ENCODE measurements around the gene KLK6.
A peak's percentile ranks its signal among the peaks of the same experiment; 100 is the strongest.
"Not testable (repeated sequence)": the region's sequence is repeated elsewhere in the genome, so short reads cannot be mapped to it uniquely, and the experiment has no call there.

Gene KLK6

DNA sequence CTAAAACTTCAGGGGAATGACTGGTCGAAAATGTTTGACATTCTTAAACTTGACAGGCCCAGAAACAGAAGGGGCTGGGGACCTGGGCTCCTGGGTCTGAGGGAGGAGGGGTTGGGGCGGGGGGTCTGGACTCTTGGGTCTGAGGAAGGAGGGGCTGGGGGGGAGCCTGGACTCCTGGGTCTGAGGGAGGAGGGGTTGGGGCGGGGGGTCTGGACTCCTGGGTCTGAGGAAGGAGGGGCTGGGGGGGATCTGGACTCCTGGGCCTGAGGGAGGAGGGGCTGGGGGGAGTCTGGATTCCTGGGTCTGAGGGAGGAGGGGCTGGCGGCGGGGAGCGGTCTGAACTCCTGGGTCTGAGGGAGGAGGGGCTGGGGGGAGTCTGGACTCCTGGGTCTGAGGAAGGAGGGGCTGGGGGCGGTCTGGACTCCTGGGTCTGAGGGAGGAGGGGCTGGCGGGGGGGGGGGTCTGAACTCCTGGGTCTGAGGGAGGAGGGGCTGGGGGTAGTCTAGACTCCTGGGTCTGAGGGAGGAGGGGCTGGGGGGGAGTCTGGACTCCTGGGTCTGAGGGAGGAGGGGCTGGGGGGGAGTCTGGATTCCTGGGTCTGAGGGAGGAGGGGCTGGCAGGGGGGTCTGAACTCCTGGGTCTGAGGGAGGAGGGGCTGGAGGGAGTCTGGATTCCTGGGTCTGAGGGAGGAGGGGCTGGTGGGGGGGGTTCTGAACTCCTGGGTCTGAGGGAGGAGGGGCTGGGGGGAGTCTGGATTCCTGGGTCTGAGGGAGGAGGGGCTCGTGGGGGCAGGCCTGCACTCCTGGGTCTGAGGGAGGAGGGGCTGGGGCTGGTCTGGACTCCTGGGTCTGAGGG is 5.5 kb upstream of the KLK6 start:
- Mint-ChIP-seq H3K27ac (no peak overlapping the region), H3K9me3 (no peaks in the 10 kb centered on the region), H3K4me1 (no peaks in the 10 kb centered on the region), H3K27me3 (peaks cover 78% of the 10 kb centered on the region), H3K4me3 (no peak overlapping the region)
- ATAC-seq (no peak), DNase-seq (no peak)

- H3K27ac Mint-ChIP-seq = no peak overlapping the region
- no peaks in the 10 kb centered on the region for H3K9me3 Mint-ChIP-seq
- H3K4me3 Mint-ChIP-seq = no peak overlapping the region
- ATAC-seq = no peak
- DNase-seq = no peak
- H3K27me3 Mint-ChIP-seq = peaks cover 64% of the 10 kb centered on the region
- H3K4me1 Mint-ChIP-seq = no peaks in the 10 kb centered on the region
Measured at GRCh38 chr19:50972795-50973376, 3.5 kb upstream of the KLK6 start.

GRCh38 chr19:50969810-50970209 is 419 bp upstream of the KLK6 start:
- not testable (repeated sequence) for H3K9me3 Mint-ChIP-seq, ATAC-seq, H3K4me3 Mint-ChIP-seq, H3K4me1 Mint-ChIP-seq, DNase-seq
- Mint-ChIP-seq H3K27me3 (peaks cover 72% of the 10 kb centered on the region), H3K27ac (peak overlapping the region in 1 of 2 donors; percentile 52)

- DNase-seq (no peak), ATAC-seq (no peak)
- H3K4me1 Mint-ChIP-seq = no peaks in the 10 kb centered on the region
- H3K9me3 Mint-ChIP-seq = peaks cover 1 to 4% of the 10 kb centered on the region in 2 donors
- no peak overlapping the region for H3K4me3 Mint-ChIP-seq
- no peak overlapping the region for H3K27ac Mint-ChIP-seq
- H3K27me3 Mint-ChIP-seq = peaks cover 74% of the 10 kb centered on the region
Measured at GRCh38 chr19:50968716-50969412, 527 bp downstream of the KLK6 start.

- Mint-ChIP-seq H3K27ac (no peak overlapping the region), H3K4me3 (no peak overlapping the region), H3K27me3 (peaks cover 76% of the 10 kb centered on the region), H3K9me3 (peaks cover 6 to 8% of the 10 kb centered on the region in 2 donors), H3K4me1 (no peaks in the 10 kb centered on the region)
- no peak for ATAC-seq
- DNase-seq = no peak
Measured at GRCh38 chr19:50967929-50968715, 1.3 kb downstream of the KLK6 start.

DNA sequence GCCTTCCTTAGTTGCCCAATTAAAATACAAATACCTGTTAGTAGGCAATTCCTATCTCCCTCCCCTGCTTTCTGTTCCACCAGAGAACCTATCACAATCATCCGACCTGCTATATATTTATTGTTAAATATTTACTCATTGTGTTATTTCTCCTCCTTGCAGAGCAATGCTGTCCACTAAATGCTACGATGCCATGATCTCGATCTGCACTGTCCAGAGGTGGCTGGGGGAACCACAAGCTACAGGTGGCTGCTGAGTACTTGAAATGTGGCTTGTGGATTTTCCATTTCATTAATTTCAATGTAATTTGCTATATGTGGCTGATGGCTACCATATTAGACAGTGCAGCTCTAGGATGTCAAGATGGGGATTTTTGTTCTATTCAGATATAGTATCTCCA is 5.1 kb downstream of the KLK6 start:
- Mint-ChIP-seq H3K9me3 (peaks cover 24 to 29% of the 10 kb centered on the region in 2 donors), H3K27me3 (peaks cover 54% of the 10 kb centered on the region), H3K4me3 (no peak overlapping the region), H3K4me1 (no peaks in the 10 kb centered on the region), H3K27ac (no peak overlapping the region)
- no peak for ATAC-seq
- DNase-seq = no peak

GRCh38 chr19:50963381-50963780 is 6.0 kb downstream of the KLK6 start:
- no peak for ATAC-seq
- peaks cover 61% of the 10 kb centered on the region for H3K27me3 Mint-ChIP-seq

DNA sequence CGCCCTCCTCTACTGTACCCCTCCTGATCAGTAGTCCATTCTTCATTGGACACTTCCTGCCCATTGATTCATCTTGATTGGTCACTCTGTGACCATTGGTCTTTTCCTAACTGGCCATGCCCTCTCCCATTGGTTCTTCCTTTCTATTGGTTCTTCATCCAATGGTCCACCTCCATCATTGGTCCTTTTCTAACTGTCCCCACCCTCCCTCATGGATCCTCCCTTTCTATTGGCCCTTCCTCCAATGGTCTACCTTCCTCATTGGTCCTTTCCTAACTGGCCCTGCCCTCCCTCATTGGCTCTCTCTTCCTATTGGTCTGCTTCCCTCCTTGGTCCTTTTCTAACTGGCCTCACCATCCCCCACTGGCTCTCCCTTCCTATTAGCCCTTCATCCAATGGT is 7.1 kb downstream of the KLK6 start:
- Mint-ChIP-seq H3K4me1 (no peaks in the 10 kb centered on the region), H3K9me3 (peaks cover 24 to 29% of the 10 kb centered on the region in 2 donors), H3K4me3 (no peak overlapping the region), H3K27ac (no peak overlapping the region), H3K27me3 (peaks cover 61% of the 10 kb centered on the region)
- DNase-seq (no peak), ATAC-seq (no peak)

More at GRCh38 chr19:50963381-50963780, 6.0 kb downstream of the KLK6 start:
- H3K4me3 Mint-ChIP-seq = no peak overlapping the region
- H3K4me1 Mint-ChIP-seq = no peaks in the 10 kb centered on the region
- no peak overlapping the region for H3K27ac Mint-ChIP-seq
- peaks cover 24 to 29% of the 10 kb centered on the region in 2 donors for H3K9me3 Mint-ChIP-seq
- no peak for DNase-seq

DNA sequence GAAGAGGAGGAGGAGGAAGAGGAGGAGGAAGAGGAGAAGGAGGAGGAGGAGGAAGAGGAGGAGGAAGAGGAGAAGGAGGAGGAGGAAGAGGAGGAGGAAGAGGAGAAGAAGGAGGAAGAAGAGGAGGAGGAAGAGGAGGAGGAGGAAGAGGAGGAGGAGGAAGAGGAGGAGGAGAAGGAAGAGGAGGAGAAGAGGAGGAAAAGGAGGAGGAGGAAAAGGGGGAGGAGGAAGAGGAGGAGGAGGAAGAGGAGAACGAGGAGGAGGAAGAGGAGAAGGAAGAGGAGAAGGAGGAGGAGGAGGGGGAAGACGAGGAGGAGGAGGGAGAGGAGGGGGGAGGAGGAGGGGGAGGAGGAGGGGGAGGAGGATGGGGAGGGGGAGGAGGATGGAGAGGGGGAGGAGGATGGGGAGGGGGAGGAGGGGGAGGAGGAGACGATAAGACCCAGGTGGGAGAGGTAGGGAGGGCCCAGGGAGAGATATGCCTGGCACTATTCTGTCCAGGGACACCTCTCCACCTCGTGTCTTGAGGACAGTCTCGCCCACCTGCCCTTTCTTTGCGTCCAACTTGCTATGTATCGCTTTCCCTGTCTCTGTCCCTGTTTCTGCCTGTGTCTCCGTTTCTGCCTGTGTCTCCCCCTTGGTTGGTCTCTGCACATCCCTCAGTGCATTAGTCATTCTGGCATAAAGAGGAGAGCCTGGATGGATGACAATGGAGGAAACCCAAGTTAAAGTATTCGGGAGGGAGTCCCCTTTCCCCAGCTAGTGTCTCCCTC is 9.5 kb downstream of the KLK6 start:
- Mint-ChIP-seq H3K27ac (no peak overlapping the region), H3K27me3 (peaks cover 43% of the 10 kb centered on the region), H3K4me3 (no peak overlapping the region), H3K4me1 (no peaks in the 10 kb centered on the region), H3K9me3 (peaks cover 24 to 29% of the 10 kb centered on the region in 2 donors)
- DNase-seq (no peak), ATAC-seq (peak; percentile 42)

DNA sequence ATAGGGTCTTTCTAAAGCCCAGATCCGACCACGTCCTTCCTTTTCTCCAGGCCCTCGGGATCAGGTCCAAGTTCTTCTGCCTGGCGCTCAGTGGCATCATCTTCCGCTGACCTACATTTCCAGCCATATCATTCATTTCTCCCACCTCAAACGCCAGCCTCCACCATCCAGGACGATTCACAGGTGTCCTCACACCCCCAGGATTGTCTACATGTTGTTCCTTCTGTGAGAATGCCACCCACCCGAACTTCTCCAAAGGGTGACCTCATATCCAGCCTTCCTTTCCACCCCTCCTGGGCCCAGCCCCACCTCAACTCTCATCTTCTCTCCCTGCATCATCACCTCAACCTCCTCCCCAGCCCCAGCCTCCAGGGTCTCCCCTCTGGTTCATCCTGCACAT is 11.8 kb downstream of the KLK6 start:
- no peak overlapping the region for H3K4me3 Mint-ChIP-seq
- no peak overlapping the region for H3K27ac Mint-ChIP-seq
- peaks cover 45% of the 10 kb centered on the region for H3K27me3 Mint-ChIP-seq
- no peak for DNase-seq
- peaks cover 13 to 16% of the 10 kb centered on the region in 2 donors for H3K9me3 Mint-ChIP-seq
- ATAC-seq = no peak
- H3K4me1 Mint-ChIP-seq = no peaks in the 10 kb centered on the region

- H3K4me1 Mint-ChIP-seq = no peaks in the 10 kb centered on the region
- DNase-seq (no peak), ATAC-seq (no peak)
- H3K27me3 Mint-ChIP-seq = peaks cover 40% of the 10 kb centered on the region
- H3K4me3 Mint-ChIP-seq = no peak within 1 kb of the TSS
- no peaks in the 10 kb centered on the region for H3K9me3 Mint-ChIP-seq
- H3K27ac Mint-ChIP-seq = peak within 1 kb of the TSS in 1 of 2 donors; percentile 28
Measured at GRCh38 chr19:50952910-50953309, 16.5 kb downstream of the KLK6 start, which contains the start of gene KLK5. KLK5 (minus strand) TSS chr19:50953038; CDS start chr19:50952657, 381 bp downstream.

DNA sequence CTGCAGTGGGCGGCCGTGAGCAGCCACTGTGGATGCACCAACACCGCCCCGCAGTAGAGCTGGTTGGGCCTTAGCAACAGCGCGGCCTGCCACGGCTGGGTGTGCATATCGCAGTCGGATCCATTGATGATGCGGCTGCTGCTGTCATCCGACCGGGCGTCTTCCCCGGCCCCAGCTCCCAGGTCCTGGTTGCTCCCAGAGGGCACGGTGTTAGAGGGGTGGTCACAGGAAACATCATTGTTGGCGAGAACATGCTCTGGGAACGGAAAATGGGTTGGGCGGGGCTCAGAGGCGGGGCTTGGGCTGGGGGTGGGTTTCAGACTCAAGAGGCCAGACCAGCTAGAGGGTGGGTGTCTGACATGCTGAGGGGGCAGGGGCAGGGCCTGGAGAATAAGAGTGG is 19.5 kb downstream of the KLK6 start:
- DNase-seq = no peak
- Mint-ChIP-seq H3K27ac (no peak overlapping the region), H3K9me3 (no peaks in the 10 kb centered on the region), H3K27me3 (peaks cover 42% of the 10 kb centered on the region), H3K4me3 (no peak overlapping the region), H3K4me1 (no peaks in the 10 kb centered on the region)
- no peak for ATAC-seq

DNA sequence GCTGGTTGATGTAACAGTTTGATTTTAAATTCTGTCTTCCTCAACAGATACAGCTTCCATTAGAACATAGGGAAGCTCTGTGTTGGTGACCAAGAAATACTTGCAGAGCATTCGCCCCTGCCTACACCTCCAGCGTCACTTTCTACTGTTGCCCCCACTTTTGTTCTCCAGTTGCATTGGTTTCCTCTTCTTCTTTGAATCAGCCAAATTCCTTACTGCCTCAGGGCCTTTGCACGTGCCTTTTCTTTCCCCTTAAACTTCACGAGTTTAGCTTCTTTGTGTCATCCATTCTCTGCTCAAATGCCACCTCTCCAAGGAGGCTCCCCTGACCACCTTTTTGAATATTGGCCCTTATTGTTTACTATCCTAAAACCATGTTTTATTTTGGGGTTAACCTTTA is 22.3 kb downstream of the KLK6 start:
- peaks cover 41% of the 10 kb centered on the region for H3K27me3 Mint-ChIP-seq

GRCh38 chr19:50944795-50945194 is 24.6 kb downstream of the KLK6 start:
- no peak overlapping the region for H3K4me3 Mint-ChIP-seq
- H3K9me3 Mint-ChIP-seq = no peaks in the 10 kb centered on the region
- peaks cover 32% of the 10 kb centered on the region for H3K27me3 Mint-ChIP-seq
- ATAC-seq = no peak
- no peak for DNase-seq
- no peak overlapping the region for H3K27ac Mint-ChIP-seq
- no peaks in the 10 kb centered on the region for H3K4me1 Mint-ChIP-seq

More for the DNA sequence above, 22.3 kb downstream of the KLK6 start:
- Mint-ChIP-seq H3K4me1 (no peaks in the 10 kb centered on the region), H3K9me3 (no peaks in the 10 kb centered on the region), H3K4me3 (no peak overlapping the region), H3K27ac (no peak overlapping the region)
- DNase-seq (no peak), ATAC-seq (no peak)
